ENCODE data around the gene CITED4. TPM values are rescaled to one million over a fixed set of nuclear protein-coding genes. Genes with fewer than 3 reads are reported as not detected.

Gene CITED4
- total RNA-seq, 1 donor from 2014 or later = 30.8 TPM

DNA sequence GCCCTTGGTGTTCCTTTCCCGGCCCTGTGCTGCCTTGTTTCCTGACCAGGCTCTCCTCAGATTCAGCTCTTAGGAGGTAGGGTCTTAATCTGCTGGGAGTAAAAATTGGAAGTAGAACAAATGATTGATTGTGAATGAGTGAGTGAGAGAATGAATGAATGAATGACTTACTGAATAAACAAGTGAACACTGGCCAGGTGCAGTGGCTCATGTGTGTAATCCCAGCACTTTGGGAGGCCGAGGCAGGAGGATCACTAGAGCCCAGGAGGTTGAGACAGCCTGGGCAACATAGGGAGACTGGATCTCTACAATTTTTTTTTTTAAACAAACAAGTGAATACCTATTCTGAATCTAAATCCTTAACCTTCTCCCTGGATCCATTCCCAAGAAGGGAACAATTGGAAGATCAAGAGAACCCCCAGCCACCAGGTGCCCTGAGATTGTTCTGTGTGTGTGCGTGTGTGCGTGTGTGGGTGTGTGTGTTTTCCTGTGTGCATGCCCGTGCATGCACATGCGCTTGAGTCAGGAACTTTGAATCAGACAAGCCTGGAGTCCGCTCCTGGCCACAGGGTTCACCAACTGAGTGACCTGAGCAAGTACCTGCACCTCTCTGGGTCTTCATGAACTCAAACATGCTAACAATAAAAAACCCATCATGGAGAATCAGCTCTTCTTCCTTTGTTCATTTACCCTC lies 24.3 kb upstream of the CITED4 start:
- Mint-ChIP-seq H3K9me3 (ENCODE audit: low read depth) (no peaks in the 10 kb centered on the region), H3K27ac (peak overlapping the region; percentile 43), H3K4me3 (ENCODE audit: low read depth) (no peak overlapping the region), H3K36me3 (ENCODE audit: insufficient read depth) (no peaks in the 10 kb centered on the region), H3K27me3 (peaks cover 41% of the 10 kb centered on the region), H3K4me1 (ENCODE audit: low read depth) (no peaks in the 10 kb centered on the region)
- TF ChIP-seq, protein P1, sequence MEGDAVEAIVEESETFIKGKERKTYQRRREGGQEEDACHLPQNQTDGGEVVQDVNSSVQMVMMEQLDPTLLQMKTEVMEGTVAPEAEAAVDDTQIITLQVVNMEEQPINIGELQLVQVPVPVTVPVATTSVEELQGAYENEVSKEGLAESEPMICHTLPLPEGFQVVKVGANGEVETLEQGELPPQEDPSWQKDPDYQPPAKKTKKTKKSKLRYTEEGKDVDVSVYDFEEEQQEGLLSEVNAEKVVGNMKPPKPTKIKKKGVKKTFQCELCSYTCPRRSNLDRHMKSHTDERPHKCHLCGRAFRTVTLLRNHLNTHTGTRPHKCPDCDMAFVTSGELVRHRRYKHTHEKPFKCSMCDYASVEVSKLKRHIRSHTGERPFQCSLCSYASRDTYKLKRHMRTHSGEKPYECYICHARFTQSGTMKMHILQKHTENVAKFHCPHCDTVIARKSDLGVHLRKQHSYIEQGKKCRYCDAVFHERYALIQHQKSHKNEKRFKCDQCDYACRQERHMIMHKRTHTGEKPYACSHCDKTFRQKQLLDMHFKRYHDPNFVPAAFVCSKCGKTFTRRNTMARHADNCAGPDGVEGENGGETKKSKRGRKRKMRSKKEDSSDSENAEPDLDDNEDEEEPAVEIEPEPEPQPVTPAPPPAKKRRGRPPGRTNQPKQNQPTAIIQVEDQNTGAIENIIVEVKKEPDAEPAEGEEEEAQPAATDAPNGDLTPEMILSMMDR (IDR thresholded peaks at IDR 0.05; ENCODE audit: unreplicated experiment) = no peak
- DNase-seq (ENCODE audit: low spot score, unreplicated experiment) = no peak

- peaks cover 38% of the 10 kb centered on the region for H3K27me3 Mint-ChIP-seq
- H3K4me3 Mint-ChIP-seq (ENCODE audit: low read depth) = peak overlapping the region; percentile 60
- no peaks in the 10 kb centered on the region for H3K9me3 Mint-ChIP-seq (ENCODE audit: low read depth)
- H3K4me1 Mint-ChIP-seq (ENCODE audit: low read depth) = peaks cover 2% of the 10 kb centered on the region
- TF ChIP-seq, protein P1 (IDR thresholded peaks at IDR 0.05; ENCODE audit: unreplicated experiment) = no peak
- H3K36me3 Mint-ChIP-seq (ENCODE audit: insufficient read depth) = no peaks in the 10 kb centered on the region
- H3K27ac Mint-ChIP-seq = no peak overlapping the region
- no peak for DNase-seq (ENCODE audit: low spot score, unreplicated experiment)
Measured at GRCh38 chr1:40884055-40884795, 22.1 kb upstream of the CITED4 start.

DNA sequence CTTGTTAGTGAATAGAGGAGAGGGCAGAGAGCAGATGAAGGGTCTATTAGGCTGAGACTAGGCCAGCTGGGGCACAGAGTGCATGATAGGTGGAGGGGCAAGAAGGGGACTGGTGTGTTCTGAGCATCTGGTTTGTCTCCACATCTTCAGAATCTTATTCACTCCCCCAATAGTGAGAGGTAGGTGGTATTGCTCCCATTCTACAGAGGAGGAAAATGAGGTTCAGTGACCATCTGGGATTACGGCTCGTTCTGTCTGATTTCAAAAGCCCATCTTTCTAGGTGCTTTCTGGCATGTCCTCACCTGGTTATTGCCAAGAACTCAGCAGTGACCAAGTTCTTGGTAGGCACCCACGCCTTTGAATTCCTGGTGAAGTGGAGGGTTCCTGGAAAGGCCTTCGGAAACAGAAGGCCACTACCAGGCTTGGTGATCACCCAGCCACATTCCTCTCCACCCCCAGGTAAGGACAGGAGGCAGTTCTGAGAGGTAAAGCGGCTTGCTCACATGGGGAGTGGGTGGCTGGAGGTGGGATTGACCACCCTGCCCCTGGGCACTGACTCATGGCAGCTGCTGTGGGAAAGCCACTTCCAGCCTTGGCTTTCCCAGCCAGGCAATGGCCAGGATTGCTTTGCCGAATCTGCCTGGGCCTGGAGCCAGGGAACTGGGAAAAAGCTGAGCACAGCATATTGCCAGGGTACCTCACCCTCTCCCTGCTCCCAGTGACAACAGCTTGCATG lies 18.8 kb upstream of the CITED4 start:
- H3K36me3 Mint-ChIP-seq (ENCODE audit: insufficient read depth) = no peaks in the 10 kb centered on the region
- peaks cover 2% of the 10 kb centered on the region for H3K4me1 Mint-ChIP-seq (ENCODE audit: low read depth)

DNA sequence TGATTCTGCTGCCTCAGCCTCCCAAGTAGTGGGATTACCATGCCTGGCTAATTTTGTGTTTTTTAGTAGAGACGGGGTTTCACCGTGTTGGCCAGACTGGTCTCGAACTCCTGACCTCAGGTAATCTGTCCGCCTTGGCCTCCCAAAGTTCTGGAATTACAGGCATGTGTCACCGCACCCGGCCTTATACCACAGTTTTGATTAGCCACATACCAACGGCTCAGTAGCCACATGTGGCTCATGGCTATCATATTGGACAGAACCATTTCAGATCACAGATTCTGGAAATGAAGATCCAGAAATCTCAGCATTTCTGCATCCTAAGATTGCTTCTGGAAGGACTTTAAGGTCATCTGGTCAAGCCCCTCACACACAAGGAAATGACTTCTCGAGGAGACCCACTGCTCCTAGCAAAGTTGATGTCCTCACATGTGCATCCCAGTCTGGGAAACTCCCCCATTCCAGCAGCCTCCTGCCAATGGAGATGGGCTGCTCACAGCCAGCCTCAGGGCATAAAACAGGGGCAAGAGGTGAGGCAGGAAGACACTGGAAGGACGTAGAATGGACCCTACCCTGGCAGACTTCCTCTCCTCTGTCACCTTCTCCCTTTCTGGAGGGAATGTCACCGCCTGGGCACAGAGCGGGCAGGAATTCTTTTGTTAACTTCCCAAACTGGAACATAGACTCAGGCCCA lies 17.5 kb upstream of the CITED4 start:
- no peak for DNase-seq (ENCODE audit: low spot score, unreplicated experiment)
- Mint-ChIP-seq H3K27ac (no peak overlapping the region), H3K9me3 (ENCODE audit: low read depth) (peaks cover 6% of the 10 kb centered on the region), H3K27me3 (peaks cover 7% of the 10 kb centered on the region), H3K4me1 (ENCODE audit: low read depth) (peaks cover 2% of the 10 kb centered on the region), H3K4me3 (ENCODE audit: low read depth) (no peak overlapping the region), H3K36me3 (ENCODE audit: insufficient read depth) (no peaks in the 10 kb centered on the region)
- TF ChIP-seq, protein P1 (IDR thresholded peaks at IDR 0.05; ENCODE audit: unreplicated experiment) = no peak

More for the DNA sequence above, 18.8 kb upstream of the CITED4 start:
- H3K27me3 Mint-ChIP-seq = peaks cover 16% of the 10 kb centered on the region
- DNase-seq (ENCODE audit: low spot score, unreplicated experiment) = no peak
- peaks cover 4% of the 10 kb centered on the region for H3K9me3 Mint-ChIP-seq (ENCODE audit: low read depth)
- H3K27ac Mint-ChIP-seq = no peak overlapping the region
- TF ChIP-seq, protein P1 (IDR thresholded peaks at IDR 0.05; ENCODE audit: unreplicated experiment) = no peak
- no peak overlapping the region for H3K4me3 Mint-ChIP-seq (ENCODE audit: low read depth)

GRCh38 chr1:40878906-40879305 lies 16.7 kb upstream of the CITED4 start:
- H3K9me3 Mint-ChIP-seq (ENCODE audit: low read depth) = peaks cover 6% of the 10 kb centered on the region
- TF ChIP-seq, protein P1 (IDR thresholded peaks at IDR 0.05; ENCODE audit: unreplicated experiment) = no peak
- no peaks in the 10 kb centered on the region for H3K36me3 Mint-ChIP-seq (ENCODE audit: insufficient read depth)
- H3K4me1 Mint-ChIP-seq (ENCODE audit: low read depth) = peaks cover 2% of the 10 kb centered on the region
- H3K27me3 Mint-ChIP-seq = peaks cover 3% of the 10 kb centered on the region
- no peak overlapping the region for H3K27ac Mint-ChIP-seq
- no peak for DNase-seq (ENCODE audit: low spot score, unreplicated experiment)
- H3K4me3 Mint-ChIP-seq (ENCODE audit: low read depth) = no peak overlapping the region

Data from progenitor cell of endocrine pancreas (in vitro differentiated cells).